LNCAP (cell line): ENCODE measurements around the gene SPTBN2.

Experiments
- CTCF ChIP-seq: fragments of 450-650 bp; IDR thresholded peaks from 2 replicates; pipeline ENCODE4 v1.5.1; 2017; ENCODE audit warnings: mild to moderate bottlenecking

Gene SPTBN2

GRCh38 chr11:66652651-66653050 is 76.4 kb downstream of the SPTBN2 start:
- no peak for TF ChIP-seq CTCF

DNA sequence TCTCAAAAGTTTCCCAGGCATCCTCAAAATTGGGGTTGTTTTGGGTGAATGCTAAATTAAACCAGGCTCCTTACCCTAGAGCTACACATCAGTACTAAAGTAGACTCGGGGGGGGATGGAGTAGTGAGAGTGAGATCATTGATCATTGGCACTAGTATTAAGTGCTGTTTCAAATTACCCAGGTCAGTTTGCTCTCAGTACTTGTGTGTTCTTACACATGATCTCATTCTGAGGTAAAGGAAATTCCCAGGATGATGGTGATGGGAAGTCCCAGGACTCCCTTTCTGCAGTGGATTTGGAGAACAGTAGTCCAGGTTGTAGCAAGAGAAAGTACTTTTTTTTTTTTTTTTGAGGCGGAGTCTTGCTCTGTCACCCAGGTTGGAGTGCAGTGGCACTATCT is 78.0 kb downstream of the SPTBN2 start:
- no peak for TF ChIP-seq CTCF

- TF ChIP-seq CTCF = no peak
These were observed 79.1 kb downstream of the SPTBN2 start for GRCh38 chr11:66649903-66650302.

GRCh38 chr11:66646828-66647227 is 82.2 kb downstream of the SPTBN2 start:
- TF ChIP-seq CTCF = no peak

- no peak for TF ChIP-seq CTCF
These were observed 85.1 kb downstream of the SPTBN2 start for GRCh38 chr11:66643745-66644437.

DNA sequence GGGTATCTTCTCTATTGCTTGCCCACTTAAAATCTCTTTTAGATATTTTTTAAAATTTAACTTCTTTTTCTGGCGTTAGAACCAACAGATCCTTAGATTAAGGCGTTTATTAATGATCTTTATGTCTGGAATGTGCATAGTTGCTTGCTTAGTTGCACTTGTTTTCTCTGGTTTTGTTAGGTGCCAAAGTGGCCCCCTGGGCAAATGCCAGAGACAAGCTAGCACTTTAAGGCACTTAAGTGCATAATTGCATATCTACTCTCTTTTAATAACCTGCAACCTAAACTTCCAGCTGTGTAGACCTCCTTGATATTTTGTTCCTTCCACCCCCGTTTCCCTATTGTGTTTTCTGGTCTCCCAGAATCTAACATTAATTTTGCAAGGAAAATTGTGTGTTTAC is 87.2 kb downstream of the SPTBN2 start:
- TF ChIP-seq CTCF = no peak

DNA sequence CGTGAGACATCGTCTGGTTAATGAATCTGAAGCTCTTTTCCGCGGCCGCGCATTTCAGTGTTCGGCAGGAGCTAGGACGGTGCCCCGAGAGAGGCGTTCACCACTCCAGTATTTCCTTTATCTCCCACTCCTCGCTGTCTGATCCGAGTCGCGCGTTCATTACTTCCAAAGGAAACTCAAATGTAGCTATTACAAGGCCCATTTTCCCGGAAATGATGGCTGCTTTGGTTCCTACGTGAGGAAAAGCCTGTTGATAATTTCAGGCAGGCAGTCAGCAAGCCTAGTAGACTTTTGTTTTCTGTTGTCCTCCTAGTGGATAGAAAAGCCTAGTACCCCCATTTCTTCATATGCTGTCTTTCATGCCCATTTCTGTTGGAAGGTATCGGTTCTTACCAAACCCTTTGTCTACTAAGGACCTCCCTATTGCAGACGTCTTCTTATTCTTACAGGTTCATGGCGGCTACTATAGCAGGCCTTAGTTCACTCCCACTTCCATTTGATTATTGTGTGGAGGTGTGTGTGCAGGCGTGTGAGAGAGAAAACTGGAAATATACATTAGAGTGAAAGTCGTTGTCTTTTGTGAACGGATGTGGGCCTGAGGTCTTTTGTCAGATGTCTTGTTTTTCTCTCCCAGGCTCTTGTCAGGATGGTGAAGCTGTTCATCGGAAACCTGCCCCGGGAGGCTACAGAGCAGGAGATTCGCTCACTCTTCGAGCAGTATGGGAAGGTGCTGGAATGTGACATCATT is 89.8 kb downstream of the SPTBN2 start:
- no peak for TF ChIP-seq CTCF
